HG03520 (cell line): Measurements from ENCODE around the gene CHAMP1.

Experiments used
- ATAC-seq: cut with Tn5 transposase; IDR thresholded peaks from one replicate; pipeline ENCODE4 v1.9.1; 2021; ENCODE audit warnings: mild to moderate bottlenecking, moderate library complexity; ENCODE audit not compliant: unreplicated experiment

The CHAMP1 gene

GRCh38 chr13:114299604-114300305 is 14.5 kb upstream of the CHAMP1 start:
- no peak for ATAC-seq

DNA sequence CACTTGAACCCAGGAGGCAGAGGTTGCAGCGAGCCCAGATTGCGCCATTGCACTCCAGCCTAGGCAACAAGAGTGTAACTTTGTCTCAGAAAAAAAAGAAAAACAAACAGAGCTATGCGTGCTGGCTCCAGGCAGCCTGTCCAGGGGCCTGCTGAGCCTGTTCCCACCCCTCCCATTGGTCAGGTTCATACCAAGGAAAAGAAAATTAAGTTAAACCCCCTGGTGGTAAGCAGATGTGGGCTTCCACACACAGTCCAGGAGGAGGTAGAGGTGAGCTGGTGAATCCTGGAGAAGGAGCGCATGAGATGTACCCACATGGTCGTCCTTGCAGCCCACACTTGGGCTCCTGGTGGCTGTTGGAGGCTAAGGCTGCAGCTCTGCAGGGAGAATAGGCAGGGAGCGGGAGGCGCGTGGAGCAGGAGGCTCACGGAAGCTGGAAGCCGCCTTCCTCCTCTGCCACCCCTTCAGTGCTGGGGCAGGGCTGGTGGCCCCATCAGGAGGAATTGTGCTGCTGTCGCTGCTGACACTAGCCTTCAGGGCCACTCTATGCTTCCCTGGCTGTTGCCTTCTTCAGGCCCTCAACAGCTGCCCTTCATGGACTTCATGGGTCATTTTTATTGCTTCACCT is 10.5 kb upstream of the CHAMP1 start:
- ATAC-seq, result no peak

- ATAC-seq, result no peak
Measured at GRCh38 chr13:114304346-114305034, 9.8 kb upstream of the CHAMP1 start.

DNA sequence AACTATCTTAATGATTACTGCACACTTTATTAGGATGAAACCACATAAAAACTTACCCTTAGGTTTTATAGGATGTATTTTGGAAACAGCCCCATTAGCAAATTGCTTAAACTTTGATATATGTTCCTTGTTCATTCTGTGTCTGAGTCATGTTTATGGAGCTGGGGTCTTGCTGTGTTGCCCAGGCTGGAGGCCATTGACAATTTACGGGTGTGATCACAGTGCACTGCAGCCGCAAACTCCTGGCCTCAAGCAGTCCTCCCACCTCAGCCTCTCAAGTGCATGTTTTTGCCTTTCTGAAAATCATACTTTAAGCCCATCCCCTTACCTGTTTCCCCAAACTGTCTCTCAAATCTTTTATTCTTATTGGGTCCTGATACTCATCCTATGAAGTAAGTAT is 5.2 kb upstream of the CHAMP1 start:
- no peak for ATAC-seq

- ATAC-seq, result no peak
Measured at GRCh38 chr13:114309806-114310410, 4.4 kb upstream of the CHAMP1 start.

- ATAC-seq, result no peak
Measured at GRCh38 chr13:114310956-114311355, 3.3 kb upstream of the CHAMP1 start.

GRCh38 chr13:114311387-114311786 is 2.9 kb upstream of the CHAMP1 start:
- no peak for ATAC-seq

- no peak for ATAC-seq
Measured at GRCh38 chr13:114311908-114312307, 2.4 kb upstream of the CHAMP1 start.

DNA sequence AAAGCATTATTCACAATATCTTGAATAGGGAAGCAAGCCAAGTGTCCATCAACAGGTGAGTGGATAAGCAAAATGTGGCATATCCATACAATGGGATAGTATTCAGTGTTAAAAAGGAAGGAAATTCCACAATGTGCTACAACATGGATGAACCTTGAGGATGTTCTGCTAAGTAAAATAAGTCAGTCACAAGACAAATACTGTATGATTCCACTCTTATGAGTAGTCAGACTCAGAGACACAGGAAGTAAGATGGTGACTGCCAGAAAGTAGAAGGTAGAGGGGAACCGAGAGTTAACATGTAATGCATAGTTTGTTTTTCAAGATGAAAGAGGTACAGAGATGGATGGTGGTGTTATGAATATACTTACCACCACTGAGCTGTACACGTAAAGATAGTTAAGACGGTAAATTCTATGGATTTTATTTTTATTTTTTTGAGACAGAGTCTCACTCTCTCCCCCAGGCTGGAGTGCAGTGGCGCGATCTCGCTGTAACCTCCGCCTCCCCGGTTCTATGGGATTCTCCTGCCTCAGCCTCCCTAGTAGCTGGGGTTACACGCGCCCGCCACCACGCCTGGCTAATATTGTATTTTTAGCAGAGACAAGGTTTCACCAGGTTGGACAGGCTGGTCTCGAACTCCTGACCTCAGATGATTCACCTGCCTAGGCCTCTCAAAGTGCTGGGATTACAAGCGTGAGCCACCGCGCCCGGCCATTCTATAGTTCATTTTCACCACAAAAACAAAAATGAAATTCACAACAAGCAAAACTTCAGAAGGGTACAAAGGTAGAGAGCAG is 1.0 kb upstream of the CHAMP1 start:
- no peak for ATAC-seq

GRCh38 chr13:114315074-114315785 is 927 bp downstream of the CHAMP1 start:
- peak; percentile 4 for ATAC-seq

DNA sequence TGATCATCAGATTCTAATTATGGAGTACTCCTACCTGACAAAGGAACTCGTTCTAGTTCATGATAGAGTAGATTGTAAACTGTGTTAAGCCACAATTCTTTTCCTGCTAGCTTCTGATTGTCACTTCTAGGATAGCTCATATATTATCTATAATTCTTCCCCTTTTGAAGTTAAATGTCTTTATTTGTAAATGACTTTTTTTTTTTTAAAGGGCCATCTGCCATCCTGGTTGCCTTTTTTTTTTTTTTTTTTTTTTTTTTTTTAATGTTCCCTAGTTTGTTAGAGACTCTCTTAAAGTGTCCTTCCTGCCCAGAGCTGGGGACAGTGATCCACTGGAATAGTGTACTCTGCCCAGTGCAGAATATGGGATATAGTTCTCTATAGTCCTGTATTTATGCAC is 4.3 kb downstream of the CHAMP1 start:
- ATAC-seq, result no peak

DNA sequence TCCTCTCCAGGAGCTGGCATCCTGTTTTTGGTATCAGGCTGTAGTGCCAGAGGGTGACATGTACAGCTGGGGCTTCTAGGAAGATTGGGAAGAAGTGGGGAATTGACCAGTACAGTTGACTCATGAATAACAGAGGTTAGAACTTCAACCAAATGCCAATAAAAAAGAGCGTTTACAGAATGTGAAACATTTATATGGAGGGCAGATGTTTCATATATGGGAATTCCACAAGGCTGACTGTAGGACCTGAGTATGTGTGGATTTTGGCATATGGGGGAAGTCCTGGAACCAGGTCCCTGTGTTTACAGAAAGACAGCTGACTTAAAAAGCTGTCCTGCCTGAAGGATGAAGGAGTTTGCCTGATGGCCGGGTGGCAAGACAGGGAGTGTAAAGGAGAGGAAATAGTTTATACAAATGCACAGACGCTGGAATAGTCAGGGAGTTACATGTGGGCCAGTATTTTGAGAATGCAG is 5.2 kb downstream of the CHAMP1 start:
- ATAC-seq, result no peak

DNA sequence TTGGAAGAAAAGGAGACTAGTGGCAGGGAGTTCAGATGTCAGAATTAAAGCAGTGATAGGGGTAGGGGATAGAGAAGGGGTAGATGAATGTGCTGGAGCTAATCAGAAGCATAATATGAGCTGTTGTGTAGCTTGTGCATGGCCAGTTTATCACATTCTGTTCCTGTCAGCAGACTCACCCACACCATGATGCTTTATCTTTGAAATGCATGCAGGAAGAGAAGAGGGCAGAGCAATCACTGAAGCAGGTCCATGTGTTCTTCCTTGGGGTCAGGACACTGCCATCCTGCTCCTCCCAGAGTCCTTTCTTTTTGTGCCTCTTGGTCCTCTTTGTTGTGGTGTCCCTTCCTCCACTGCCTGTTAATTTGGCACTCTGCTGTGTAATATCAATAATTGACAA is 5.8 kb downstream of the CHAMP1 start:
- no peak for ATAC-seq

DNA sequence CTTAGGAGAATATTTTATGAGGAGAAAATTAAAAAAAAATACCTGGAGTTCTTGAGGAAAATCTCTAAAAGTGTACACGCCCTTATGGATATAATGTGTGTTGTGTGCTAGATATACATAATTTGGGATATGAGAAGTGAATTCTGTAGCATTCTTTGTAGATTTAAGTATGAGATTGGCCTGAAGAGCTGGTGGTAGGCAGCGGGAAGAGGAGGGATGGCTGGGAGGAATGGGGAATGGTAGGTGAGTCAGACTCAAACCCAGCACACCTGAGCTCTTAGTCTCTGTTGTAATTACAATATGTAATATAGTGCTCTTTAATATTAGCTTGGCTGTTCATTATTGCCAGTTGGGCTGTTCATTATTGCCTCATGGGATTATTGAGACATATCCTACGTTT is 7.0 kb downstream of the CHAMP1 start:
- no peak for ATAC-seq

DNA sequence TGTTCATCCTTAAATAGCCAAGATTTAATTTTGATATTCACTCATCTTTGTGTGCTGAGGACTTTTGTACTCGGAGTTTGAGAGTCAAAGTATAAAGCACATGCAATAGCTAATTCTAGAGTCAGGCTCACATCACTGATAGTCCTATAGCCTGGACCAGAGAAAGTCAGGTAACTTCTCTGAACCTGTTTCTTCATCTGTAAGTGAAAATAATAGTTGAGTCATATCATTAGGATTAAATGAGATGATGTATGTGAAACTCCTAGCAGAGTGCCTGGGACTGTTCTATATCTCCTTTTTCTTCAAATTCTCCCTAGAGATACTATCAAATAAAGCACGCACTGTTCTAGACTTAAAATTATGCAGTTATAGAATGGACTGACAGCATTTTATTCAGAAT is 9.0 kb downstream of the CHAMP1 start:
- no peak for ATAC-seq

GRCh38 chr13:114324334-114324733 is 10.0 kb downstream of the CHAMP1 start:
- no peak for ATAC-seq

DNA sequence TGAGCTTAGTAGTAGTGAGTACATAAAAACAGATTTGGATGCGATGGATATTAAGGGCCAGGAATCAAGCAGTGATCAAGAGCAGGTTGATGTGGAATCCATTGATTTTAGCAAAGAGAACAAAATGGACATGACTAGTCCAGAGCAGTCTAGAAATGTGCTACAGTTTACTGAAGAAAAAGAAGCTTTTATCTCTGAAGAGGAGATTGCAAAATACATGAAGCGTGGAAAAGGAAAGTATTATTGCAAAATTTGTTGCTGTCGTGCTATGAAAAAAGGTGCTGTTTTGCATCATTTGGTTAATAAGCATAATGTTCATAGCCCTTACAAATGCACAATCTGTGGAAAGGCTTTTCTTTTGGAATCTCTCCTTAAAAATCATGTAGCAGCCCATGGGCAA is 11.4 kb downstream of the CHAMP1 start:
- no peak for ATAC-seq

DNA sequence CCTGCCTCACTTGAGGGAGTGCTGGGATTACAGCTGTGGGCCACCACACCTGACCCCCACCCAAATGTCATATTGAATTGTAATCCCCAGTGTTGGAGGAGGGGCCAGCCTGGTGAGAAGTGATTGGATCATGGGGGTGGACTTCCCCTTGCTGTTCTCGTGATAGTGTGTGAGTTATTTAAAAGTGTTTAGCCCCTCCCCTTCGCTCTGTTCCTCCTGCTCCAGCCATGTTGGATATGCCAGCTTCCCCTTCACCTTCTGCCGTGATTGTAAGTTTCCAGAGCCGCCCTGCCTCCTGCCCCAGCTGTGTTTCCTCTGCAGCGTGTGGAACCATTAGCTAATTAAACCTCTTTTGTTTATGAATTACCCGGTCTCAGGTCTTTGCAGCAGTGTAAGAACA is 13.7 kb downstream of the CHAMP1 start:
- no peak for ATAC-seq

- ATAC-seq, result no peak
Measured at GRCh38 chr13:114328595-114328994, 14.3 kb downstream of the CHAMP1 start.

DNA sequence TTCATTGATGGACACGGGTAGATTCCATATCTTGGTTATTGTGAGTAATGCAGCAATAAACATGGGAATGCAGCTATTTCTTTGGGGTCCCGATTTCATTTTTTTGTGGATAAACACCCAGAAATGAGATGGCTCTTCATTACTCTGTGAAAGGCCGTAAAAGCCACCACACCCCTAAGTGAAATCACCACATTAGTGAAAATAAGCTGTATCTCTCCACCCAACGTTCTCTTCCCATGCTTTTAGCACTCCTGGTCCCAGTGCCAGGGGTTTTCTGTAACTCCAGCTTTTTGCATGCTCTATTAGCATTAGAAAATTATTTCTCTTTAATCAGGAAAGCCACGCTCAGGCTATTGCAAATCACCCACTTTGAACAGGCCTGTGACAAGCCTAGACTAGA is 15.8 kb downstream of the CHAMP1 start:
- no peak for ATAC-seq
